GM18526 (cell line): ENCODE measurements around the gene SUSD3.

ENCODE experiments used
- POLR2A ChIP-seq: IDR thresholded peaks from 3 replicates; pipeline ENCODE4 v1.6.1; 2011; ENCODE audit not compliant: insufficient read length; ENCODE audit errors: extremely low read depth

The SUSD3 gene

DNA sequence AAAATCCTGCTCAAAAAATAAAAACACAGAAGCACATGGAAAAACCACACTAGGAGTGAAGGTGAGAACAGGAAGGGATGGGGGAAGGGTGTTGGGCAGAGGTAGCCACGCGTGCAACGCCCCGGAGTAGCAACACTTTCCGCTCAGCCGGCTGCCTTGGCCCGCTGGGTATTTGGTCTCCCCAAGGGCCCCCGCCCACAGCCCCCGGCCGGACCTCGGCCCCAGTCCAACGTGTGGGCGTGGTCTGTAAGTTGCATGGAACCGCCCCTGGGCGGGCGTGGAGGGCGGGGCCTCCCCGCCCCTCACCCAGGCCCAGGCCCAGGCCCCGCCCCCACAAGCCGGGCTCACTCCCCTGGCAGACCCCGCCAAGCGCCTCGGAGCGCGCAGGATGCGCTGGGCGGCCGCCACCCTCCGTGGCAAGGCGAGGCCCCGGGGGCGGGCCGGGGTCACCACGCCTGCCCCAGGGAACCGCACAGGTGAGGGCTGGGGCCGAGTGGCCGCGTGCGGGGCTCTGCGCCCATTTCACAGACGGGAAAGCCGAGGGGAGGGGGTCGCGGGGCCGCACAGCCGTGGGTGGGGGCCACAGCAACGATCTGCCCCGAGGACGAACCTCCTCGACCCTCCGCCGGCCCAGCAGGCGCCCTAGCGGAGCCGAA is at the start of gene SUSD3:
Gene SUSD3 (plus strand): TSS at position 347 of the 656 bp plus-strand sequence. CDS start 42 bp downstream, at position 389.
- peak; percentile 78 for TF ChIP-seq POLR2A

DNA sequence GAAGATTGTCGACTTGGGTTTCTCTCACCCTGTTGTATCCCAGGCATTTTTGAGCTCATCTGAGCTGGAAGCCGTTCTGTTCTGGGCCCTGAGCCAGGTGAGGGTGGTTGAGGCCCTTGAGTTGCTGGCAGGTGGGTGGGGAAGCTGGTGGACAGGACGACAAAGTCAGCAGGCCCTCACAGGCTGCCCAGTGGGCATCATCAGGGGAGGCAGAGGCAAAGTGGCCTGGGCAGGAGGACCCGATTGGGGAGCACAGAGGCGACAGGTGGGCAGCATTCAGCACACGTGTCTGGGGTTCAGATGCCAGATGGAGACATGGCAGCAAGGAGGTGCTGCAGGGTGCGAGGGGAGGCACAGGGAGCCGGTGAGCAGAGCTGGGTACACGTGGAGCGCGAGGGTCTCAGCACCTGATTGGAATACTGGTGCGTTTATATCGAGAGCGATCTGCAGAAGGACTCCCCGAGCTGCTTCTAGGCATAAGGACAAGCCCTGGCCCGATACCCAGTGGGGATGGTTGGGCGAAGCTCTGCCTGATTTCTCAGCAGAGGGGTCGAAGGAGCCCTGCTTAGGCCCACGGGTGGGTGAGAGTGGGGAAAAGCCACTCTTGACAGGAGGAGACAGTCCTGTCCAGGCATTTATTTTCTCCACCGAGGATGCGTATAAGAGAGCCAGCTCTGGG is 49.0 kb upstream of the SUSD3 start:
- no peak for TF ChIP-seq POLR2A

DNA sequence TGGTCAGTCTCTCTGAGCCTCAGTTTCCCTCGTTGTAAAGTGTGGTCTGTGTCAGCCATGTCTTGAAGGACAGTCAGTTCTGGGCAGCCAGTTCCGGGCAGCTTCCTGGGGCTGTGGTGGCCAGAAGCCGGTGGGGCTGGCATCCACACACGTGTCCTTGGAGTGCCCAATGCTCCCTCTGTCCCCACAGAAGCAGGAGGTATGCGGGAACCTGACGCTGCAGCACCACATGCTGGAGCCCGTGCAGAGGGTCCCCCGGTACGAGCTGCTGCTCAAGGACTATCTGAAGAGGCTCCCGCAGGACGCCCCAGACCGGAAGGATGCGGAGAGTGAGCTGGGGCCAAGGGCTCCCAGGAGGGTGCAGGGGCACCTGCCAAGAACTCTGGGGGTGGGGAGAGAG is 48.4 kb upstream of the SUSD3 start:
- no peak for TF ChIP-seq POLR2A

DNA sequence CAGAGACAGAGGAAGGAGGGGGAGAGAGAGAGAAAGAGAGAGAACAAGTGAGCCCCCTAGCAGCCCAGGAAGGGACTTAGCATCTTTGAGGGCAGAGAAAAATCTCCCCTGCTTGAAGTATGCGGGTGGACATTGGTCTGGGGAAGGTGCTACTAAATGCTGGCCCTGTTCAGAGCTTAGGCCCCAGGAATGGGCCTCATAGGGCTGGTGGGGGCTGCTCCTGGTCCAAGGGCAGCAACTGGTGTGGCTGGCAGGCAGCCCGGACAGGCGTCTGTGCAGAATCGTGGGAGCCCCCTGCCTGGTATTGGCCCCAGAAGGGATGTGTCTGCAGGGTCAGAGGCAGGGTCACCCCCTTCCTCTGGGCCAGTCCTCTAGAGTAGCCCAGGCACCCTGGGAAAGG is 47.8 kb upstream of the SUSD3 start:
- no peak for TF ChIP-seq POLR2A

DNA sequence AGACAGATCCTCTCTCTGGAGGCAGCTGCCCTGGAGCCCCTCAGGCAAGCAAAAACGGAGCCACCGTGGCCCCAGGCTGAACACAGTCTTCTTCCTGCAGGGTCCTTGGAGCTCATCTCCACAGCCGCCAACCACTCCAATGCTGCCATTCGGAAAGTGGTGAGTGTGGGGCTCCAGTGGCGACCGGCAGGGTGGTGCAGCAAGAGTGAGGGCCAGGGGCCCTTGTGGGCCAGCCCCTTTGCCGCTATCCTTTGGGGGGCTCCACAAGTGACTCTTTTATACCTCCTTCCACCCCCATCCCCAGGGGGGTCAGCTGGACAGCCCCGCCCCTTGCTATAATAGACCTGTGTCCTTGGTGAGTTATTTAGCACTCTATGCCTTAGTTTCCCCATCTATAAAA is 47.4 kb upstream of the SUSD3 start:
- no peak for TF ChIP-seq POLR2A

DNA sequence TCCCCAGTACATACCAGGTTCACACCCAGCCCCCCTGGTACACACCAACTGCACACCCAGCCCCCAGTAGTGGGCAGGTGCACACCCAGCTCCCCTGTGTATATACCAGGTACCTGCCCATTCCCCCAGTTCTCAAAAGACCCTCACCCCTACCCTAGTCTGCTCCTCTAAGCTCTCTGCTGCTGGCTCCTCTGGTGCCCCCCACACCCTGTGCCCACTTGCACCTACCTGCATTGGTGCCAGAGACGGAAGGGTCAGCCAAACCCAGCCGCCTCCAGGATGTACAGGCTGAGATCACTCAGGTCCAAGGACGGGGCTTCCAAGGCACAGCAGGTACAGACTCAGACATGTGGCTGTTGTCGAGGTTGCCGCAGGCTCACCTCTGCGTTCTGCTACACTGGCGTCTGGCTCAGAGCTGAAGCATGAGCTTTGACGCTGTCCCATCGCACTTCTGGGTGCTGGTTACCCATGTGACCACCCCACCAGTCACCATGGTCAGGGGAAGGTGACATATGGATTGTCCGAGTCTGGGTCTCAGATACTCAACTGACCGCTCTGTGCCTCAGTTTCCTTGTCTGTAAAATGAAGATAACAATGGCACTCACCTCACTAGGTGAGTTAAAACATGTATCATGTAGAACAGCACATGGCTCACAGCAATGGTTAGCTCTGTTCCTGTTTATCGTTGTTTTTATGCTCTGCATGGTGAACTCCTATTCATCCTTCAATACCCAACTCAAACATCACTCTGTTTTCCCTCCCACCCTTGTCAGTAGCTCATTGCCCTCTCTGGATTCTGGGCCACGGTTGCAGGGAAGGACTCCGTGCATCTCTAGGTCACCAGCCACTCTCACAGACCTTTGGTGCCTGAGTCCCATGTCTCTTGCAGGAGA is 45.3 kb upstream of the SUSD3 start:
- no peak for TF ChIP-seq POLR2A

DNA sequence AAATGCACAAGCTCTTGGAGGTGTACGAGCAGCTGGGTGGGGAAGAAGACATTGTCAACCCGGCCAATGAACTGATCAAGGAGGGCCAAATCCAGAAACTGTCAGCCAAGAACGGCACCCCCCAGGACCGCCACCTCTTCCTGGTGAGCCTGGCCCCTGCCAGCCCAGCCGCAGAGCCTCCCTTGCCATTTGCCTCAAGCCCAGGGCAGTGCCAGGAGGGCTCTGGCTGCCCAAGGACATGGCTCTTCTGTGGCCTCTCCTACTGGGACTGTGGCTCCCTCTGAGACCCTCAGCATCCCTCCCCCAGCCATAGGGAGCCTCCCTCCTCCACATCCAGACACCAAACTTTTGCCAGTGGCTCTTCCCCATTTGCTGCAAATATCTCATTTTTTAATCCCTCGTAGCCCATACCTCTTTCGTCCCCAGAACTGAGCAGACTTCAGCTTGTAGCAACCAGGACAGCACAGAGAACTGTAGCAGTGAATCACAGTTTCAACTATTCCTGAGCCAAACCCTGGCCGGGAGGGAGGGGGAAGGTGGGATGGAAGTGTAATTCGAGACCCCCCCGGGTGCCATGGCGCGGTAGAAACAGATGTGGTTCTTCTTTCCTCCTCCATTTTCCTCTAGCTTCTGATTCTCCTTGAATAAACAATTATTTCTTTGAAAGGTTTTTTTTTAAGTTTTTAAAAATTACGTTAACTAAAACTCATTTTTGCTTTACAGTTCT is 44.5 kb upstream of the SUSD3 start:
- TF ChIP-seq POLR2A, result no peak

DNA sequence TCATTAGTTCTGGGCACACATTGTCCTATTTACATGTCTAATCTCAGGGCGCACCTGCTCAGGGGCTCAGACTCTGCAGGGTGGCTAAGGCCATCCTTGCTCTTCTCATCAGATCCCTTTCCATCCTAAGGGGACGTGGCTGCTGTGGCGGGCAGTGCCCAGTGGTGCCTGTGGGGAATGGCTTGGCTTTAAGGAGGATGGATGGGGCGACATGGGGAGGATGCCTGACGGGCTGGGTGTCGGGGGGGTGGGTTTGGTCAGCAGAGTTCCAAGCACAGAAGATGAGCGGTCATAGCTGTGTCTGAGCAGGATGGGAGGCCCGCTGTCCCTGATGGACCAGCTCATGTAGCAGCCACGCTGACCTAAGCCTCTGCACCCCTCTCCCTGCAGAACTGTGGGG is 40.9 kb upstream of the SUSD3 start:
- TF ChIP-seq POLR2A, result no peak

DNA sequence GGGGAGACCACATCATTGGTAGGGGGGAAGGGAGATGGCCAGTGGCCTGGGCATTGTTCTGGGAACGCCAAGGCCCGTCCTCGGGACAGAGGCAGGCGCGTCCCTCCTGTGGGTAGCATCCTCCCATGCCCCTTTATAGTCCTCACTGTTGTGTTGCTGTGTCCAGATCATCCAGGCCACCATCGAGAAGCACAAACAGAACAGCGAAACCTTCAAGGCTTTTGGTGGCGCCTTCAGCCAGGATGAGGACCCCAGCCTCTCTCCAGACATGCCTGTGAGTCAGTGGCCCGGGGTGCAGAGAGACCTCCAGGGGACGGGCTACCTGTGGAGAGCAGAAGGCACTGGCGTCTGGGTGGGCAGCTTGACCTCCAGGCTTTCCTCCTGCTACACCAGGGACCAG is 38.4 kb upstream of the SUSD3 start:
- no peak for TF ChIP-seq POLR2A

DNA sequence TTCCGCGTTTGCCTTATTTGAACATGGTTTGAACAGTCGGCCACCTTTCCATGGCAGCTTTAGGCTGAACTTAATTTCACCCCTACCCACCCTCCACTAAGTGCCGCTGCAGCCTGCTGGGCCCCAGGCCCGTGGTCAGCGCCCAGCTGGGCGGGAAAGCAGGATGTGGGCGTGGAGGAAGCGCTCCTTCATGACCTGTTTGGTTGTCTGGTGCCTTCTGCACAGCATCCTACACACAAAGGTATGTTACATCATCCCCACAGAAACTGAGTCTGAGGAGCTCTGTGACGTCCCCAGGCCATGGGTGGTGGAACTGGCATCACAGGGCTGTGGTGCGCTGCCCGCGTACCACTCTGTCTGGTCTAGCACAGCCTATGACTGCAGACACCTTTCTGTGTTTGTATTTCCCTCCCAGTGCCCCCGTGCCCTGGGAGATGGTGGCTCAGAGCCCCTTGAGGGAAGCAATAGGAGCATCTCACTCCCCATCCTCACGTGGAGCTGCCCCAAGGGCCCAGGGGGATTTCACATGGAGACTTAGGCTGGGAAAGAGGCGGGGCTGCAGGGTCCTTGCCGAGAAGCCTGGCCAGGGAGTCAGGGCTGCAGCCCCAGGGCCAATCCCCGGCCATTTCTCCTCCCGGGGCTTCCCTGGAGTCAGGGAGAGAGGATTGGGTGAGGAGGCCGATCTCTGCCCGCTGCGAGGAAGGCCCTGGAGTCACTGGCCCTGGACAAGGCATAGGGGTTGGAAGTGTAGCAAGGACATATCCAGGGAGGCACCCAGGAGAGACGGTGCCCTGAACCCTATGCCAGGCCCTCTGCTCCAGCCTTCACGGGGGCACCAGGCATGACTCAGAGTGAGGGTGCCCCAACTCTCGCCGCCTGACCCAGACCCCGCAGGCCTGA is 37.5 kb upstream of the SUSD3 start:
- TF ChIP-seq POLR2A, result no peak

DNA sequence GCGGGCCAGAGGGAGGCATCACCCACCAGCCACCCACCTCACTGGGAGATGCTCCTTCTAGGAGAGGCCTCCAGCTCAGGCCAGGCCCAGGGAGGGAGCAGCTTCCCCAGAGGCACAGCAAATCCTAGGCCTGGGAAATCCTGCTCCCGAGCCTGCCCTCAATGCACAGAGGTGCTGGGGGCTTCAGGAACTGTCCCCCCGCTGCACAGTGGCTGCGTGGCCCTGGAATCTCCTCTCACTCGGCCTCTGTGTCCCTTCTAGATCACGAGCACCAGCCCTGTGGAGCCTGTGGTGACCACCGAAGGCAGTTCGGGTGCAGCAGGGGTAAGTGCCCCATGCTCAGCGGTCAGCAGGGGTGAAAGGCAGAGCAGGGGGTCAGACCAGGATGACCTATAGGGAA is 36.4 kb upstream of the SUSD3 start:
- no peak for TF ChIP-seq POLR2A

DNA sequence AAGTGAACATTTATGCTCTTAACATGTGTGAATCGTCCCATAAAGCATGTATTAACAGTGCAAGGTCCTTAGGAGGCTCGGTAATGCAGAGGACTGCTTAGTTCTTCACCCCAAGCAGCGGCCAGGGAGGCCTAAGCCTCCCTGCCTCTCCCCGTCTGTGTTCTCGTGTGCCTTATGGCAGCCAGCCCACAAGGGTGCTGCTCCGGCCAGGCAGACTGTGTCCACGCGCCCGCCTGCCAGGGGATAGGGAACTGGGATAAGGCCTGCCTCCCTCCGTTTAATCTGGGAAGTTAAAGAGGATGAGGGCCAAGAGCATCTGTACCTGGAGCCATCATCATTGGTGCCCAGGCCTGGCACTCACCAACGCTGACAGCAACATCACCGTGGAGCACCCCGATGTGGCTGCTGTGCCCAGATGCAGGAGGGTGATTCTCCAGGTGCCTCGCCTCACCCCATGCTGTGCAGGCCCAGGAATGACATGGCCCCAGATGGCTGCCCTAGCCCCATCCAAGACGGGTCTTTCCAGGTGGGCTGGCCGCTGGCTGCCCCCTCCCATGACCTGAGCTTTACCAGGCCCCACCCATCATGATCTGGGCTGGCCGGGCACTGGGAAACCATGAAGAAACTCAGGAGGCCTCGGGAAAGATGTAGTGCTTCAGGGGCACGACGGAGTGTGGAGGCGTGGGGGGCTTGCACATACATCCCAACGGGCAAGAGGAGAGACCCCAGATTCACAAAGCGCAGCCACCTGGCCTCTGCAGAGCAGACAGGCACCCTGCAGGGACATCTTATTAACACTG is 35.6 kb upstream of the SUSD3 start:
- TF ChIP-seq POLR2A, result no peak

DNA sequence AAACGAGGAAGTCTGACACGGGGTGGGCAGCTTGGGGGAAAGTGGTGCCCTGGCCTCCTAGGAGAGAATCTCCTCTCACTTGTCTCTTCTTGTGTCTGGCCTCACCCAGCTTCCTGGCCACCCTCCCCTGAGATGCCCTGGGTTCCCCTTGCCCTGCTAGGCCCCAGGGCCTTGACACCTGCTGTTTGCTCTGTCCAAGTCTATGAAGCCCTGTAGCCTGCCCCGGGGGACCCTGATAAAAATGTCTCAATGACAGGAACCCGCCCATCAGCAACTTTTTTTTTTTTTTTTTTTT is 35.0 kb upstream of the SUSD3 start:
- TF ChIP-seq POLR2A, result no peak

DNA sequence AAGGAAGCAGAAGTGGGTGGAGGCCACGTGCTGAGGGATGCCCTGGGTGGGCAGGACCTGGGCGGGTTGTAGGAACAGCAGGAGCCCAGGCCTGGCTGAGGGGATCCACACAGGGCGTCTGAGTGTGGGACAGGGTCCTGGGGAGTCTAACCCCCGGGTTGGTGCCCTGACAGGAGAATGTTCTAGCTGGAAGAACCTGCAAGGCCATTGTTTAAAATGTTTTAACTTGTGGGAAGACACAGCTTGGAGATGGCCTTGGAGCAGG is 33.9 kb upstream of the SUSD3 start:
- TF ChIP-seq POLR2A, result no peak
